Mesenchymal stem cell (in vitro differentiated cells and primary cell): ENCODE data around the gene CFAP92.

ENCODE experiments used
- DNase-seq: peaks from one replicate; pipeline ENCODE4 v3.0.0-alpha.2; 2013
- H2AFZ ChIP-seq: one replicate; pipeline ENCODE4 v1.6.1; 2013; ENCODE audit warnings: low read depth, mild to moderate bottlenecking, control low read depth, inconsistent platforms, low read length, moderate library complexity
- H2AK5ac ChIP-seq: 2 replicates; pipeline ENCODE4 v1.6.1; 2013; ENCODE audit warnings: low read length, moderate library complexity, mild to moderate bottlenecking, inconsistent platforms; ENCODE audit not compliant: severe bottlenecking
- H2BK120ac ChIP-seq: one replicate; pipeline ENCODE4 v1.6.1; 2013; ENCODE audit warnings: low read depth, mild to moderate bottlenecking, inconsistent platforms, low read length, moderate library complexity
- H2BK12ac ChIP-seq, 2 experiments: one replicate each; pipeline ENCODE4 v1.6.1; 2013; ENCODE audit warnings: inconsistent platforms in 2 of 2, low read length in 2 of 2, mild to moderate bottlenecking in 2 of 2, moderate library complexity in 2 of 2, control low read depth in 1 of 2
- H2BK15ac ChIP-seq: one replicate; pipeline ENCODE4 v1.6.1; 2013; ENCODE audit warnings: mild to moderate bottlenecking, low read depth, inconsistent platforms; ENCODE audit not compliant: poor library complexity, severe bottlenecking
- H2BK5ac ChIP-seq: 2 replicates; pipeline ENCODE4 v1.6.1; 2013; ENCODE audit warnings: low read depth, mild to moderate bottlenecking, low read length, control low read depth, inconsistent platforms; ENCODE audit not compliant: poor library complexity, severe bottlenecking
- H3K14ac ChIP-seq, 2 experiments: one replicate each; pipeline ENCODE4 v1.6.1; 2013; ENCODE audit warnings: inconsistent platforms in 2 of 2, low read length in 2 of 2, control low read depth in 1 of 2, mild to moderate bottlenecking in 1 of 2, moderate library complexity in 1 of 2
- H3K18ac ChIP-seq, 2 experiments: one replicate each; pipeline ENCODE4 v1.6.1; 2013; ENCODE audit warnings: inconsistent platforms in 2 of 2, low read length in 2 of 2, control low read depth in 1 of 2, low read depth in 1 of 2, mild to moderate bottlenecking in 1 of 2
- H3K23ac ChIP-seq, 2 experiments: one replicate each; pipeline ENCODE4 v1.6.1; 2013; ENCODE audit warnings: inconsistent platforms in 2 of 2, low read length in 2 of 2, mild to moderate bottlenecking in 2 of 2, moderate library complexity in 2 of 2, control low read depth in 1 of 2
- H3K27ac ChIP-seq: 2 replicates; pipeline ENCODE4 v1.5.1; 2013; ENCODE audit warnings: mild to moderate bottlenecking, moderate library complexity, low read length, control low read depth, inconsistent platforms; ENCODE audit not compliant: poor library complexity, severe bottlenecking
- H3K27me3 ChIP-seq, 2 experiments: 2 replicates each; pipeline versions ENCODE4 v1.6.1 to v1.7.0; 2013; ENCODE audit warnings: low read length in 2 of 2, mild to moderate bottlenecking in 2 of 2, moderate library complexity in 2 of 2, control low read depth in 1 of 2, inconsistent platforms in 1 of 2; ENCODE audit not compliant: control insufficient read depth in 1 of 2, insufficient read depth in 1 of 2
- H3K36me3 ChIP-seq, 2 experiments: 2 replicates each; pipeline versions ENCODE4 v1.6.1 to v1.7.0; 2013; ENCODE audit warnings: low read length in 2 of 2, control low read depth in 1 of 2, inconsistent platforms in 1 of 2, low read depth in 1 of 2, mild to moderate bottlenecking in 1 of 2; ENCODE audit not compliant: insufficient read depth in 2 of 2, control insufficient read depth in 1 of 2
- H3K4ac ChIP-seq, 2 experiments: one replicate each; pipeline ENCODE4 v1.6.1; 2013; ENCODE audit warnings: inconsistent platforms in 2 of 2, low read length in 2 of 2, mild to moderate bottlenecking in 2 of 2, moderate library complexity in 2 of 2, control low read depth in 1 of 2, low read depth in 1 of 2
- H3K4me1 ChIP-seq: 2 replicates; pipeline ENCODE4 v1.6.1; 2013; ENCODE audit warnings: low read depth, low read length, control low read depth; ENCODE audit not compliant: control insufficient read depth, insufficient read depth
- H3K4me2 ChIP-seq: 2 replicates; pipeline ENCODE4 v1.6.1; 2013; ENCODE audit warnings: low read length, mild to moderate bottlenecking, inconsistent platforms; ENCODE audit not compliant: poor library complexity, severe bottlenecking
- H3K4me3 ChIP-seq, 2 experiments: 2 replicates each; pipeline versions ENCODE4 v1.5.1 to v1.7.0; 2013; ENCODE audit warnings: low read length in 2 of 2, mild to moderate bottlenecking in 2 of 2, control low read depth in 1 of 2, low read depth in 1 of 2; ENCODE audit not compliant: insufficient read depth in 1 of 2
- H3K79me1 ChIP-seq: replicated peaks from 2 replicates; pipeline ENCODE4 v1.6.1; 2013; ENCODE audit warnings: mild to moderate bottlenecking, control low read depth, low read length, inconsistent platforms; ENCODE audit not compliant: poor library complexity, severe bottlenecking
- H3K9ac ChIP-seq: 2 replicates; pipeline ENCODE4 v1.7.0; 2013; ENCODE audit warnings: mild to moderate bottlenecking, low read length, moderate library complexity
- H3K9me3 ChIP-seq: 2 replicates; pipeline ENCODE4 v1.7.0; 2013; ENCODE audit warnings: mild to moderate bottlenecking, low read length; ENCODE audit not compliant: control insufficient read depth
- H4K8ac ChIP-seq: one replicate; pipeline ENCODE4 v1.6.1; 2013; ENCODE audit warnings: inconsistent platforms, mild to moderate bottlenecking, low read length, moderate library complexity
- H4K91ac ChIP-seq: one replicate; pipeline ENCODE4 v1.6.1; 2013; ENCODE audit warnings: mild to moderate bottlenecking, low read length, inconsistent platforms
- WGBS: methylation state at CpG from one replicate; pipeline ENCODE4 v1.1.7; 2013; ENCODE audit warnings: mixed read lengths; 5-methylcytosine and 5-hydroxymethylcytosine counted together

The CFAP92 gene

GRCh38 chr3:129020691-129021090 is 26.8 kb upstream of the CFAP92 start:
- Histone ChIP-seq H3K23ac (peak overlapping the region in 1 of 2 experiments; percentile 6), H3K4me3 (no peak overlapping the region), H2AK5ac (no peak overlapping the region), H2BK120ac (peak overlapping the region; percentile 68), H3K27ac (no peak overlapping the region), H2BK12ac (peak overlapping the region in 1 of 2 experiments; percentile 86), H4K91ac (peak overlapping the region; percentile 83), H2BK15ac (no peak overlapping the region), H3K9ac (no peak overlapping the region), H3K9me3 (no peaks in the 10 kb centered on the region), H3K36me3 (no peaks in the 10 kb centered on the region), H2AFZ (no peak overlapping the region), H3K18ac (peak overlapping the region; percentile 19 to 55), H3K4me1 (peaks cover 4% of the 10 kb centered on the region), H3K4me2 (no peak overlapping the region), H3K4ac (peak overlapping the region in 1 of 2 experiments; percentile 50), H4K8ac (peak overlapping the region; percentile 50), H3K14ac (no peak overlapping the region), H3K79me1 (no peaks in the 10 kb centered on the region), H3K27me3 (peaks cover 37 to 48% of the 10 kb centered on the region in 2 experiments), H2BK5ac (no peak overlapping the region)
- WGBS, result 73% methylated on average over 5 of the region's 5 CpGs
- DNase-seq, result no peak

GRCh38 chr3:129019266-129019665 is 25.4 kb upstream of the CFAP92 start:
- Histone ChIP-seq H2BK15ac (no peak overlapping the region), H3K4me2 (no peak overlapping the region), H2AFZ (no peak overlapping the region), H3K79me1 (no peaks in the 10 kb centered on the region), H3K14ac (no peak overlapping the region), H3K4me1 (peaks cover 4% of the 10 kb centered on the region), H3K9ac (no peak overlapping the region), H4K8ac (no peak overlapping the region), H2AK5ac (no peak overlapping the region), H3K23ac (no peak overlapping the region), H3K36me3 (no peaks in the 10 kb centered on the region), H3K9me3 (no peaks in the 10 kb centered on the region), H2BK12ac (no peak overlapping the region), H2BK5ac (no peak overlapping the region), H3K27ac (no peak overlapping the region), H2BK120ac (no peak overlapping the region), H3K4ac (no peak overlapping the region), H4K91ac (no peak overlapping the region), H3K4me3 (no peak overlapping the region), H3K27me3 (peaks cover 31 to 45% of the 10 kb centered on the region in 2 experiments), H3K18ac (no peak overlapping the region)
- peak; percentile 62 for DNase-seq
- WGBS, result 77% methylated on average over 2 of the region's 3 CpGs

GRCh38 chr3:129018751-129019150 is 24.9 kb upstream of the CFAP92 start:
- WGBS, result 98% methylated on average over 9 of the region's 9 CpGs
- no peaks in the 10 kb centered on the region for H3K9me3 ChIP-seq

GRCh38 chr3:129018271-129018670 is 24.4 kb upstream of the CFAP92 start:
- WGBS, result 100% methylated on average over 1 of the region's 2 CpGs
- DNase-seq, result no peak
- Histone ChIP-seq H3K27me3 (peaks cover 36 to 42% of the 10 kb centered on the region in 2 experiments), H3K36me3 (no peaks in the 10 kb centered on the region), H3K4ac (no peak overlapping the region), H3K18ac (no peak overlapping the region), H2BK5ac (no peak overlapping the region), H3K4me3 (no peak overlapping the region), H2BK120ac (no peak overlapping the region), H3K14ac (no peak overlapping the region), H3K23ac (no peak overlapping the region), H2BK12ac (peak overlapping the region in 1 of 2 experiments; percentile 60), H3K9me3 (no peaks in the 10 kb centered on the region), H3K79me1 (no peaks in the 10 kb centered on the region), H3K9ac (no peak overlapping the region), H3K4me1 (peaks cover 4% of the 10 kb centered on the region), H4K8ac (no peak overlapping the region), H3K4me2 (no peak overlapping the region), H2AK5ac (no peak overlapping the region), H4K91ac (no peak overlapping the region), H2AFZ (no peak overlapping the region), H3K27ac (no peak overlapping the region), H2BK15ac (no peak overlapping the region)

More at GRCh38 chr3:129018751-129019150, 24.9 kb upstream of the CFAP92 start:
- Histone ChIP-seq H2AK5ac (no peak overlapping the region), H2BK15ac (no peak overlapping the region), H3K27ac (no peak overlapping the region), H3K14ac (peak overlapping the region in 1 of 2 experiments; percentile 74), H2AFZ (no peak overlapping the region), H3K79me1 (no peaks in the 10 kb centered on the region), H2BK5ac (no peak overlapping the region), H3K9ac (no peak overlapping the region), H4K91ac (peak overlapping the region; percentile 57), H3K4me1 (peaks cover 4% of the 10 kb centered on the region), H3K18ac (peak overlapping the region in 1 of 2 experiments; percentile 67), H4K8ac (no peak overlapping the region), H2BK12ac (peak overlapping the region; percentile 3 to 60), H3K4me3 (no peak overlapping the region), H3K36me3 (no peaks in the 10 kb centered on the region), H3K4me2 (no peak overlapping the region), H3K4ac (no peak overlapping the region), H2BK120ac (no peak overlapping the region), H3K23ac (no peak overlapping the region), H3K27me3 (peaks cover 36 to 43% of the 10 kb centered on the region in 2 experiments)
- DNase-seq, result no peak
